Activated CD4-positive, alpha-beta T cell treated with anti-CD3 and anti-CD28 coated beads, Interleukin-2, amount 10 ng/mL, durations not matched to agents 24 days and 14 days (primary cell): ENCODE measurements around the gene TAGLN2. TPM values are rescaled to one million over a fixed set of nuclear protein-coding genes. Genes with fewer than 3 reads are reported as not detected.

Source experiments
- DNase-seq: peaks from one replicate; pipeline ENCODE4 v3.0.0; 2022
- H3K27ac Mint-ChIP-seq: one replicate; pipeline ENCODE4 v1.8.0; 2022; ENCODE audit warnings: mild to moderate bottlenecking, mixed read lengths
- H3K27me3 Mint-ChIP-seq: one replicate; pipeline ENCODE4 v1.8.0; 2022; ENCODE audit warnings: mixed read lengths
- H3K36me3 Mint-ChIP-seq: one replicate; pipeline ENCODE4 v1.8.0; 2022; ENCODE audit warnings: low read depth, mild to moderate bottlenecking, mixed read lengths
- H3K4me1 Mint-ChIP-seq: one replicate; pipeline ENCODE4 v1.8.0; 2021; ENCODE audit warnings: mixed read lengths
- H3K4me3 Mint-ChIP-seq: one replicate; pipeline ENCODE4 v1.8.0; 2022; ENCODE audit warnings: mild to moderate bottlenecking, moderate library complexity, mixed read lengths
- H3K9me3 Mint-ChIP-seq: one replicate; pipeline ENCODE4 v1.8.0; 2021; ENCODE audit warnings: mixed read lengths
- intact Hi-C: fragments of 100-400 bp; cut with micrococcal nuclease; formaldehyde crosslinking; loops from one replicate; pipeline ENCODE4 v1.15.1; 2023
- total RNA-seq: library from RNA; stranded (reverse); gene quantifications from 2 replicates; pipeline ENCODE4 v1.2.3, GENCODE V29; 2022

TAGLN2 gene
- total RNA-seq, 1 donor from 2014 or later: 488 TPM

GRCh38 chr1:159925719-159926078 lies 392 bp upstream of the TAGLN2 start:
- peak overlapping the region; percentile 98 for H3K27ac Mint-ChIP-seq
- H3K4me1 Mint-ChIP-seq: peaks cover 41% of the 10 kb centered on the region
- intact Hi-C loops: loop anchor here (1.0 to 10.0 kb wide), 3 partner anchors 106 to 699 kb away; partner anchors contain the start of gene PIGM
- H3K36me3 Mint-ChIP-seq: peaks cover 24% of the 10 kb centered on the region
- no peaks in the 10 kb centered on the region for H3K27me3 Mint-ChIP-seq
- H3K9me3 Mint-ChIP-seq: no peaks in the 10 kb centered on the region
- no peak for DNase-seq
- H3K4me3 Mint-ChIP-seq: peak overlapping the region; percentile 92

- Mint-ChIP-seq H3K27ac (peak overlapping the region; percentile 98), H3K27me3 (no peaks in the 10 kb centered on the region), H3K36me3 (peaks cover 38% of the 10 kb centered on the region), H3K4me3 (peak overlapping the region; percentile 92), H3K9me3 (no peaks in the 10 kb centered on the region), H3K4me1 (peaks cover 49% of the 10 kb centered on the region)
- DNase-seq: peak; percentile 90
- intact Hi-C loops: loop anchor here (5.0 to 10.0 kb wide), 3 partner anchors 338 to 847 kb away; partner anchors contain the start of genes AIM2 and DCAF8
These were observed 1.1 kb downstream of the TAGLN2 start for GRCh38 chr1:159924025-159924790.

- Mint-ChIP-seq H3K36me3 (peaks cover 44% of the 10 kb centered on the region), H3K27me3 (no peaks in the 10 kb centered on the region), H3K27ac (peak overlapping the region; percentile 98), H3K4me3 (peak overlapping the region; percentile 92), H3K4me1 (peaks cover 53% of the 10 kb centered on the region), H3K9me3 (no peaks in the 10 kb centered on the region)
- intact Hi-C loops: loop anchor here (1.0 to 10.0 kb wide), 5 partner anchors 143 to 909 kb away; partner anchors contain the start of genes AIM2, DCAF8 and DUSP23
- peak; percentile 98 for DNase-seq
These were observed 1.9 kb downstream of the TAGLN2 start for GRCh38 chr1:159923203-159924024.

- Mint-ChIP-seq H3K36me3 (peaks cover 52% of the 10 kb centered on the region), H3K4me1 (peaks cover 61% of the 10 kb centered on the region), H3K4me3 (peak overlapping the region; percentile 92), H3K27me3 (no peaks in the 10 kb centered on the region), H3K27ac (peak overlapping the region; percentile 98), H3K9me3 (no peaks in the 10 kb centered on the region)
- intact Hi-C loops: loop anchor here (1.0 to 10.0 kb wide), 5 partner anchors 142 to 908 kb away; partner anchors contain the start of genes AIM2, DCAF8 and DUSP23
- DNase-seq: no peak
These were observed 2.6 kb downstream of the TAGLN2 start for GRCh38 chr1:159922511-159923202.

- peaks cover 64% of the 10 kb centered on the region for H3K4me1 Mint-ChIP-seq
- peak; percentile 80 for DNase-seq
- intact Hi-C loops: loop anchor here (2.0 to 10.0 kb wide), 4 partner anchors 340 to 907 kb away; partner anchors contain the start of genes AIM2 and DCAF8
- H3K9me3 Mint-ChIP-seq: no peaks in the 10 kb centered on the region
- H3K36me3 Mint-ChIP-seq: peaks cover 57% of the 10 kb centered on the region
- H3K27ac Mint-ChIP-seq: peak overlapping the region; percentile 98
- H3K27me3 Mint-ChIP-seq: no peaks in the 10 kb centered on the region
- H3K4me3 Mint-ChIP-seq: peak overlapping the region; percentile 92
These were observed 3.4 kb downstream of the TAGLN2 start for GRCh38 chr1:159921700-159922504.

GRCh38 chr1:159921251-159921650 lies 4.1 kb downstream of the TAGLN2 start:
- DNase-seq: peak; percentile 79
- peaks cover 62% of the 10 kb centered on the region for H3K36me3 Mint-ChIP-seq
- H3K4me3 Mint-ChIP-seq: peak overlapping the region; percentile 92
- peak overlapping the region; percentile 98 for H3K27ac Mint-ChIP-seq
- H3K27me3 Mint-ChIP-seq: no peaks in the 10 kb centered on the region
- no peaks in the 10 kb centered on the region for H3K9me3 Mint-ChIP-seq
- intact Hi-C loops: loop anchor here (5.0 to 10.0 kb wide), 3 partner anchors 341 to 844 kb away; partner anchors contain the start of genes AIM2 and DCAF8
- peaks cover 62% of the 10 kb centered on the region for H3K4me1 Mint-ChIP-seq

- H3K36me3 Mint-ChIP-seq: peaks cover 68% of the 10 kb centered on the region
- no peak for DNase-seq
- H3K4me1 Mint-ChIP-seq: peaks cover 57% of the 10 kb centered on the region
- H3K27ac Mint-ChIP-seq: peak overlapping the region; percentile 98
- no peaks in the 10 kb centered on the region for H3K27me3 Mint-ChIP-seq
- intact Hi-C loops: loop anchor here (5.0 to 10.0 kb wide), 3 partner anchors 342 to 843 kb away; partner anchors contain the start of genes AIM2 and DCAF8
- no peaks in the 10 kb centered on the region for H3K9me3 Mint-ChIP-seq
- peak overlapping the region; percentile 92 for H3K4me3 Mint-ChIP-seq
These were observed 4.7 kb downstream of the TAGLN2 start for GRCh38 chr1:159920651-159921050.

- Mint-ChIP-seq H3K9me3 (no peaks in the 10 kb centered on the region), H3K27ac (peak overlapping the region; percentile 98), H3K36me3 (peaks cover 71% of the 10 kb centered on the region), H3K27me3 (no peaks in the 10 kb centered on the region), H3K4me1 (peaks cover 53% of the 10 kb centered on the region), H3K4me3 (no peak overlapping the region)
- intact Hi-C loops: loop anchor here (5.0 to 10.0 kb wide), 3 partner anchors 342 to 843 kb away; partner anchors contain the start of genes AIM2 and DCAF8
- no peak for DNase-seq
These were observed 5.1 kb downstream of the TAGLN2 start for GRCh38 chr1:159920202-159920601.

GRCh38 chr1:159919236-159919865 lies 6.0 kb downstream of the TAGLN2 start:
- H3K36me3 Mint-ChIP-seq: peaks cover 74% of the 10 kb centered on the region
- no peaks in the 10 kb centered on the region for H3K27me3 Mint-ChIP-seq
- no peak overlapping the region for H3K4me3 Mint-ChIP-seq
- H3K27ac Mint-ChIP-seq: peak overlapping the region; percentile 56
- DNase-seq: no peak
- H3K4me1 Mint-ChIP-seq: peaks cover 56% of the 10 kb centered on the region
- H3K9me3 Mint-ChIP-seq: no peaks in the 10 kb centered on the region
- intact Hi-C loops: no loop called here

- H3K27me3 Mint-ChIP-seq: no peaks in the 10 kb centered on the region
- peaks cover 60% of the 10 kb centered on the region for H3K4me1 Mint-ChIP-seq
- peak overlapping the region; percentile 84 for H3K27ac Mint-ChIP-seq
- intact Hi-C loops: no loop called here
- peak overlapping the region; percentile 32 for H3K4me3 Mint-ChIP-seq
- H3K9me3 Mint-ChIP-seq: no peaks in the 10 kb centered on the region
- no peak for DNase-seq
- peaks cover 72% of the 10 kb centered on the region for H3K36me3 Mint-ChIP-seq
These were observed 6.7 kb downstream of the TAGLN2 start for GRCh38 chr1:159918352-159919200.

GRCh38 chr1:159917533-159918351 lies 7.6 kb downstream of the TAGLN2 start:
- no peak for DNase-seq

More at GRCh38 chr1:159917533-159918351, 7.6 kb downstream of the TAGLN2 start:
- Mint-ChIP-seq H3K27ac (peak overlapping the region; percentile 84), H3K36me3 (peaks cover 70% of the 10 kb centered on the region), H3K9me3 (no peaks in the 10 kb centered on the region), H3K27me3 (no peaks in the 10 kb centered on the region), H3K4me3 (peak overlapping the region; percentile 32), H3K4me1 (peaks cover 58% of the 10 kb centered on the region)
- intact Hi-C loops: no loop called here
